Measurements from ENCODE around the gene MGAT4A. TPM values are rescaled to one million over a fixed set of nuclear protein-coding genes. Genes with fewer than 3 reads are reported as not detected.

MGAT4A gene
- total RNA-seq, 6 experiments from 2014 or later = 0.14 TPM; not detected in 5

- H3K4me3 Mint-ChIP-seq = no peak overlapping the region
- H3K27ac Mint-ChIP-seq = no peak overlapping the region
- H3K9me3 Mint-ChIP-seq = no peaks in the 10 kb centered on the region
- DNase-seq = no peak
- peaks cover 11% of the 10 kb centered on the region for H3K27me3 Mint-ChIP-seq (ENCODE audit: insufficient read depth)
- no peaks in the 10 kb centered on the region for H3K4me1 Mint-ChIP-seq (ENCODE audit: low read depth)
- TF ChIP-seq CTCF (IDR thresholded peaks at IDR 0.05) = no peak
- no peaks in the 10 kb centered on the region for H3K36me3 Mint-ChIP-seq (ENCODE audit: low read depth)
Measured at GRCh38 chr2:98708396-98709186, 22.3 kb downstream of the MGAT4A start.

- Mint-ChIP-seq H3K36me3 (ENCODE audit: low read depth) (no peaks in the 10 kb centered on the region), H3K27ac (no peak overlapping the region), H3K4me3 (no peak overlapping the region), H3K27me3 (ENCODE audit: insufficient read depth) (peaks cover 13% of the 10 kb centered on the region), H3K9me3 (no peaks in the 10 kb centered on the region), H3K4me1 (ENCODE audit: low read depth) (0 out of 2 replicates have a peak, but pooled peaks cover 6% of the 10 kb centered on the region)
- DNase-seq = no peak
- TF ChIP-seq CTCF (IDR thresholded peaks at IDR 0.05) = no peak
Measured at GRCh38 chr2:98706591-98706990, 24.3 kb downstream of the MGAT4A start.

GRCh38 chr2:98705333-98705617, 25.7 kb downstream of the MGAT4A start:
- Mint-ChIP-seq H3K36me3 (ENCODE audit: low read depth) (no peaks in the 10 kb centered on the region), H3K9me3 (no peaks in the 10 kb centered on the region), H3K27ac (no peak overlapping the region; the same call in 1 of the 2 replicates), H3K4me3 (no peak overlapping the region), H3K27me3 (ENCODE audit: insufficient read depth) (peaks cover 13% of the 10 kb centered on the region), H3K4me1 (ENCODE audit: low read depth) (0 out of 2 replicates have a peak, but pooled peaks cover 6% of the 10 kb centered on the region)
- DNase-seq = no peak
- TF ChIP-seq CTCF (IDR thresholded peaks at IDR 0.05) = no peak

- Mint-ChIP-seq H3K27ac (no peak overlapping the region; the same call in 1 of the 2 replicates), H3K36me3 (ENCODE audit: low read depth) (no peaks in the 10 kb centered on the region), H3K27me3 (ENCODE audit: insufficient read depth) (peaks cover 9% of the 10 kb centered on the region), H3K4me1 (ENCODE audit: low read depth) (0 out of 2 replicates have a peak, but pooled peaks cover 6% of the 10 kb centered on the region), H3K4me3 (no peak overlapping the region), H3K9me3 (no peaks in the 10 kb centered on the region)
- DNase-seq = no peak
- TF ChIP-seq CTCF (IDR thresholded peaks at IDR 0.05) = no peak
Measured at GRCh38 chr2:98704499-98705332, 26.2 kb downstream of the MGAT4A start.

GRCh38 chr2:98703738-98704137, 27.2 kb downstream of the MGAT4A start:
- no peak for DNase-seq
- H3K27me3 Mint-ChIP-seq (ENCODE audit: insufficient read depth) = peaks cover 5% of the 10 kb centered on the region
- no peak for TF ChIP-seq CTCF (IDR thresholded peaks at IDR 0.05)
- H3K9me3 Mint-ChIP-seq = no peaks in the 10 kb centered on the region
- H3K4me1 Mint-ChIP-seq (ENCODE audit: low read depth) = 0 out of 2 replicates have a peak, but pooled peaks cover 6% of the 10 kb centered on the region
- H3K27ac Mint-ChIP-seq = no peak overlapping the region
- no peak overlapping the region for H3K4me3 Mint-ChIP-seq
- no peaks in the 10 kb centered on the region for H3K36me3 Mint-ChIP-seq (ENCODE audit: low read depth)

All from HFFc6 (cell line).